LNCaP clone FGC (cell line): ENCODE results near the gene FOXP4.

Source experiments
- DNase-seq: peaks from one replicate; pipeline ENCODE4 v3.0.0-alpha.2; 2011; ENCODE audit warnings: low read depth
- H3K4me3 ChIP-seq: 2 replicates; pipeline ENCODE4 v1.5.1; 2011; ENCODE audit warnings: mild to moderate bottlenecking, low read depth, low read length, control low read depth
- CTCF ChIP-seq: IDR thresholded peaks from 2 replicates; pipeline ENCODE4 v1.5.1; 2012; ENCODE audit warnings: mild to moderate bottlenecking; ENCODE audit not compliant: control insufficient read depth, insufficient read depth; ENCODE audit errors: extremely low read depth

Gene FOXP4

DNA sequence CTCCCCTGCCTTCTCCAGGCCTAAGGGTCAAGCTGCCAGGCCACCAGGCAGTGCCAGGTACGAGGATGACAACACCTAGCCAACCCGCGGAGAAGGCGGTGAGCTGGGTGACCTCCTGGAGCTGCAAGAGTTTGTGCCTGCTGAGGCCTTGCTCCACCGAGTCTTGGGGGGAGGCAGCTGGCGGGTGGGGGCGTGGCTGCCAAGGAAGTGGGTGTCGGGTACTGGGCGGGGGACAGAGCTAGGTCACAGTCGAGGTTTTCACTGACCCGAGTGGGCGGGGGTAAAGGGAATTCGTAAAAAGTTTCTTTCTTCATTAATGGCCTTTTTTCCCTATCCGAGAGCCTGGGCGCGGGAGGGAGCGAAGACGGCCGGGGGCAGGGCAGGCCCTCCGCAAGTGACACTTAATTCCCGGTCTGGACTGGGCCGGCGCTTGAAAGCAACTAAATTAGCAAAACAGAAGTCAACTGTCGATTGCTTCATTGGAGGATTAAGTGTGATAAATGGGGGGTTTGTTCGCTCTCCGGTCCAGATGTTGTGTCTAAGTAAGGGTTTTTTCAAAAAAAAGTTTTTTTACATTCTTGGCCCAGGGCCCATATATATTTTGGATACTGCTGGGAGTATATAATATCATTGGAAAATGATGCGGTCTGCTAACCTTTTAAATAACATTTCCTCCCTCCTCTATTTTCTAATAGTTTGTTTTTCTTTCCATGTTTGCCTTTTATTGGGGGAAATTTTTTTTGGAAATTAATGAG, 43.1 kb upstream of the FOXP4 start:
- DNase-seq, result no peak
- H3K4me3 ChIP-seq, result no peak overlapping the region
- TF ChIP-seq CTCF, result no peak

- DNase-seq, result no peak
- H3K4me3 ChIP-seq, result peak overlapping the region; percentile 35; the same call in 1 of the 2 replicates
- TF ChIP-seq CTCF, result no peak
Observed at GRCh38 chr6:41503827-41504465, 42.2 kb upstream of the FOXP4 start.

GRCh38 chr6:41504466-41505121, 41.6 kb upstream of the FOXP4 start:
- H3K4me3 ChIP-seq, result no peak overlapping the region
- DNase-seq, result no peak

DNA sequence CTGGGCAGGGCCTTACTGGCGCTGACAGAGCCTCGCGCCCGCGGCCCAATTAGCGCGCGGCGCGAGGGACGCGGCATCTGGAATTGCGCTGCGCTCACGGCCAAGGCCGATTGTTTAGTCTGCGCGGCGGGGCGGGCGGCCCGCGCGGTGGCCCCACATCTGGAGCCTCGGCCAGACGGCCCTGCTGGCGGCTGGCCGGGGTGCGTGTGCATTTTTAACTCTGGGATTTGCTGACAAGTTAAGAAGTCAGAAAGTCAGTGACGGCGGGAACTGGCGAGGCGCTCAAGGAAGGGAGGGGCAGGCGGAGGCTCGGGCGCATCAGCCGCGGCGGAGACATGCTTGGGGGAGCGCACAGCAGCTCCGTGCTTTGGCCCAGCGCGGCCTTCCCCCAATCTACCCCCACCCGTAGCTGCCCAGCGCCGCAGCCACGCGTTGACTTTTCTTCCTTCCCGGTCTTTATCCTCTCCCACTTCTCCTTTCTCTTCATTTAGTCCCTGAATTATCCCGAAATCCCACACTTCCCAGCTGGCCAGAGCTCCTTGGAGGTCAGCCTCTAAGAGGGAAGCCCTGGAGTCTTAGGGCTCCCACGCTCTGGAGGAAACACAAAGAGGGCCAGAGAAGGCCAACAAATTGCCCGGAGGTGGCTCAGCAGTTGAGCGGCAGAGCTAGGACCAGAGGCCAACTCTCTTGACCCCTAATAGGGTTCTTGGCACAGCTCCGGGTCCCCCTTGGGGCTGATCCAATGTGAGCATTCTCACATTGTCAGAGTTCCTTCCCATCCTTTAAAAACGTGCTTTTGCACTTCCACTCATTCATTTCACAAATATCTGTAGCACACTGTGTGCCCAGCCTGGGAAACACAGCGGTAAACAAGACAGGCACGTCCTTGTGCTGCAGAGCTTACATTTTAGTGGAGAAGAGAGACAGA, 40.8 kb upstream of the FOXP4 start:
- no peak for DNase-seq
- TF ChIP-seq CTCF, result no peak
- no peak overlapping the region for H3K4me3 ChIP-seq

More at GRCh38 chr6:41504466-41505121, 41.6 kb upstream of the FOXP4 start:
- TF ChIP-seq CTCF, result no peak

DNA sequence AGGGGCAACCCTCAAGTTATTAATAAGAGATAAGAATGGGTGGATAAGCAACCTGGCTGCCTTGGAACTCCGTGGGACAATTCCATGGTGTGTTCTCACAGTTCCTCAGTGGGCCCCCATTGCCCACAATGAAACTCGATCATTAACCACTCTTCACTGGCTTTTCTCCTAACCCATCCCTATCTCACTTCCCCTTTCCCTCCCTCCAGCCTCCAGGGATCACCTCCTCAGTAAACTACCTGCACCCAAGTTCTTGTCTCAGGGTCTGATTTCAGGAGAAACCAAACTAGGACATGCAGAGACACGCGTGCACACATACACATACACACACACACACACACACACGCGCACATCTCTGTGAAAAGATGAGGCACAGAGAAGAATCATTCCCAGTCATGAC, 37.7 kb upstream of the FOXP4 start:
- no peak overlapping the region for H3K4me3 ChIP-seq
- DNase-seq, result no peak
- TF ChIP-seq CTCF, result no peak

DNA sequence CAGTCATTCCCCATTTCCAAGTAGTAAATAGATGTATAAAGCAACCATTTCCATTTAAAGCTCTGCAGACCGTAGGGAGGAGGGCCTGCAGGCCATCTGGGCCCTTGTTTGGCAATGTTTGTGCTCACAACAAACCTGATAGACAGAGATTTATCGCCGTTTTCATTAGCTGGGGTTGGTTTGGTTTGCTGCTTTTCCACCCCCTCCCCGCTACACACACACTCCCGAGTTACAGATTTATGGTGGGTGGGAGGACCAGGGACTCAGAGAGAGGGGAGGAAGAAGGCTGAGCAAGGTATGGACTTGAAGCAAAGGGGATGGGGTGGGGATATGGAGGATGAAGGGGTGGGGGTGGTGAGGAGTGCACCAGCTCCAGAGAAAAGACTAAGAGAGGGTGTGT, 36.6 kb upstream of the FOXP4 start:
- H3K4me3 ChIP-seq, result no peak overlapping the region

More for the DNA sequence above, 36.6 kb upstream of the FOXP4 start:
- TF ChIP-seq CTCF, result no peak
- no peak for DNase-seq
